ENCODE measurements around the gene EPM2A. TPM values are rescaled to one million over a fixed set of nuclear protein-coding genes. Genes with fewer than 3 reads are reported as not detected.

The EPM2A gene
- polyA plus RNA-seq, 1 donor (not counting 4 experiments of a cell fraction or from before 2014, with no cell fraction given) = 2.4 TPM

DNA sequence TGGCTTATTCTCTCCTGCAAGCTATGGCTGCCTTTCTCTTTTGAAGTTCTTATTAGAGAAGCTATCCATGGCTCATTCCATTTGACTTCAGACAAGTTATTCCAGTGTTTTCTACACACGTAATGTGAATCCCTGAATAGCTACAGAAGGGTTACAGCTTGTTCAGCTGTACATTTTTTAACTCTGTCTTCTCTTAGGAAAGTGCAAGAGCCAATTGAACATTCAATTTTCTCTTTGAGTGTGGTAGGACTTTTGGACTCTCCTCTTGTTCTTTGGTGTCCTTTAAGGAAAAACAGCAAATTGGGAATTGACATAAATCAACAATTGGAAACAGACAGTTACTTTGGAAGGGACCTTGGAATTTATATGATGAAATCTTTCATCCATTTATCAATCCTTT is 125.8 kb downstream of the EPM2A start:
- Histone ChIP-seq H4K20me1 (ENCODE audit: control insufficient read depth, extremely low read depth, insufficient read depth, low read length) (no peaks in the 10 kb centered on the region), H3K9me3 (ENCODE audit: control insufficient read depth, low read depth, low read length) (no peaks in the 10 kb centered on the region), H2AFZ (ENCODE audit: control insufficient read depth, low read length) (no peak overlapping the region), H3K9ac (ENCODE audit: control insufficient read depth, extremely low read depth, insufficient read depth, low read length) (no peak overlapping the region), H3K36me3 (ENCODE audit: control insufficient read depth in 2 of 2, extremely low read depth in 1 of 2, insufficient read depth in 2 of 2, low read length in 2 of 2) (no peaks in the 10 kb centered on the region), H3K27ac (ENCODE audit: control insufficient read depth, insufficient read depth, low read length) (no peak overlapping the region), H3K79me2 (ENCODE audit: control insufficient read depth, insufficient read depth, low read length) (no peaks in the 10 kb centered on the region), H3K4me2 (ENCODE audit: control insufficient read depth, extremely low read depth, insufficient read depth, low read depth, low read length) (no peak overlapping the region), H3K27me3 (ENCODE audit: control insufficient read depth, extremely low read depth, insufficient read depth, low read length) (no peaks in the 10 kb centered on the region), H3K4me3 (ENCODE audit: control insufficient read depth in 2 of 3, extremely low read depth in 1 of 3, insufficient read depth in 2 of 3, low read depth in 1 of 3, low read length in 3 of 3) (no peak overlapping the region), H3K9me1 (ENCODE audit: control insufficient read depth, extremely low read depth, insufficient read depth, low read length) (no peaks in the 10 kb centered on the region), H3K4me1 (ENCODE audit: control insufficient read depth, extremely low read depth, insufficient read depth, low read length) (no peaks in the 10 kb centered on the region)
- no peak for TF ChIP-seq EZH2 (IDR thresholded peaks at IDR 0.05; ENCODE audit: low read length)
- TF ChIP-seq, protein P1, sequence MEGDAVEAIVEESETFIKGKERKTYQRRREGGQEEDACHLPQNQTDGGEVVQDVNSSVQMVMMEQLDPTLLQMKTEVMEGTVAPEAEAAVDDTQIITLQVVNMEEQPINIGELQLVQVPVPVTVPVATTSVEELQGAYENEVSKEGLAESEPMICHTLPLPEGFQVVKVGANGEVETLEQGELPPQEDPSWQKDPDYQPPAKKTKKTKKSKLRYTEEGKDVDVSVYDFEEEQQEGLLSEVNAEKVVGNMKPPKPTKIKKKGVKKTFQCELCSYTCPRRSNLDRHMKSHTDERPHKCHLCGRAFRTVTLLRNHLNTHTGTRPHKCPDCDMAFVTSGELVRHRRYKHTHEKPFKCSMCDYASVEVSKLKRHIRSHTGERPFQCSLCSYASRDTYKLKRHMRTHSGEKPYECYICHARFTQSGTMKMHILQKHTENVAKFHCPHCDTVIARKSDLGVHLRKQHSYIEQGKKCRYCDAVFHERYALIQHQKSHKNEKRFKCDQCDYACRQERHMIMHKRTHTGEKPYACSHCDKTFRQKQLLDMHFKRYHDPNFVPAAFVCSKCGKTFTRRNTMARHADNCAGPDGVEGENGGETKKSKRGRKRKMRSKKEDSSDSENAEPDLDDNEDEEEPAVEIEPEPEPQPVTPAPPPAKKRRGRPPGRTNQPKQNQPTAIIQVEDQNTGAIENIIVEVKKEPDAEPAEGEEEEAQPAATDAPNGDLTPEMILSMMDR (optimal IDR thresholded peaks at IDR 0.05 in 1 of 3, IDR thresholded peaks at IDR 0.05 in 1 of 3, conservative IDR thresholded peaks at IDR 0.05 in 1 of 3; ENCODE audit: extremely low read depth in 1 of 3, insufficient read depth in 2 of 3, low read length in 3 of 3) = no peak
- DNase-seq (ENCODE audit: low read depth, low spot score) = no peak
- FAIRE-seq = no peak
- dilution Hi-C loops (cut with MboI; ENCODE audit: extremely low pct_ligation_motif_present, low sequenced_read_pairs) = no loop called here

DNA sequence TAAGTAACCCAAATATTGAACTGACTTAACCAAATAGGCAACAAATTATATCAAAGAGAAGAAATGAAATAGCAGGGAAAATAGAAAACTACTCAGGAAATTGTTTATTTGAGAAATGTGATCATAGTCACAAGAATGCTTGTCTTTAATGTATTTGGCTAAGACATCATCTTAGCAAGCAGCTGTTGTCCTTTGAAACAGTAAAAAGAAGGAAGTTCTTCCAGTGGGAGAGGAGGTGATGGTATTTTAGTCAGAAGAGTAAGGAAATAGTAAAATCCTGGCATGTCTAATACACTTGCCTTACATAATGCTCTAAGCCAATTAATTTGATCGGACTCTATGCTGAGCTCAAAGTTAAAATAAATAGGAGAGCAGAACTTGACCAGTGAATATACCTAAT is 126.5 kb downstream of the EPM2A start:
- no peak for TF ChIP-seq EZH2 (IDR thresholded peaks at IDR 0.05; ENCODE audit: low read length)
- no peaks in the 10 kb centered on the region for H3K79me2 ChIP-seq (ENCODE audit: control insufficient read depth, insufficient read depth, low read length)
- H3K36me3 ChIP-seq (ENCODE audit: control insufficient read depth in 2 of 2, extremely low read depth in 1 of 2, insufficient read depth in 2 of 2, low read length in 2 of 2) = no peaks in the 10 kb centered on the region
- dilution Hi-C loops (cut with MboI; ENCODE audit: extremely low pct_ligation_motif_present, low sequenced_read_pairs) = no loop called here
- no peaks in the 10 kb centered on the region for H3K9me3 ChIP-seq (ENCODE audit: control insufficient read depth, low read depth, low read length)
- H3K27ac ChIP-seq (ENCODE audit: control insufficient read depth, insufficient read depth, low read length) = no peak overlapping the region
- H3K4me1 ChIP-seq (ENCODE audit: control insufficient read depth, extremely low read depth, insufficient read depth, low read length) = no peaks in the 10 kb centered on the region
- H4K20me1 ChIP-seq (ENCODE audit: control insufficient read depth, extremely low read depth, insufficient read depth, low read length) = no peaks in the 10 kb centered on the region
- H3K4me3 ChIP-seq (ENCODE audit: control insufficient read depth in 2 of 3, extremely low read depth in 1 of 3, insufficient read depth in 2 of 3, low read depth in 1 of 3, low read length in 3 of 3) = no peak overlapping the region
- no peaks in the 10 kb centered on the region for H3K9me1 ChIP-seq (ENCODE audit: control insufficient read depth, extremely low read depth, insufficient read depth, low read length)
- no peak overlapping the region for H2AFZ ChIP-seq (ENCODE audit: control insufficient read depth, low read length)
- no peak for FAIRE-seq
- H3K27me3 ChIP-seq (ENCODE audit: control insufficient read depth, extremely low read depth, insufficient read depth, low read length) = no peaks in the 10 kb centered on the region
- no peak overlapping the region for H3K9ac ChIP-seq (ENCODE audit: control insufficient read depth, extremely low read depth, insufficient read depth, low read length)
- no peak for DNase-seq (ENCODE audit: low read depth, low spot score)
- H3K4me2 ChIP-seq (ENCODE audit: control insufficient read depth, extremely low read depth, insufficient read depth, low read depth, low read length) = no peak overlapping the region

DNA sequence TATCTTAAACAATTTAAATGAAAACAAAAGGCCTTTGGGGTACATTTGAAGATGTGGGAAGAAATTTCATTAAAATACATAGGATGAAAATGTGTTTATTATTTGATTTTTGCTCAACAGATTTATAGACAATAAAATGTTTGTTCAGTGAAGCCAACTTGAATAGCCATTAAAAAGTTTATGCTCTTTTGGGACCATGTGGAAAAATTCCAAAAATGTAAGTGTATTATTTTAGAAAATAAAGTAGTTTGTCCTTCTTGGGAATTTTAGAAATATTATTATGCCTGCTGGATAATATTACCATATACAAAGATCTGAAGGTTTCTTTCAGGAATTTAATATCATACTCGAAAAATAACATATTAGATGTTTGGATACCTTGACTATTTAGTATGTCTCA is 131.3 kb downstream of the EPM2A start:
- dilution Hi-C loops (cut with MboI; ENCODE audit: extremely low pct_ligation_motif_present, low sequenced_read_pairs) = no loop called here
- H3K79me2 ChIP-seq (ENCODE audit: control insufficient read depth, insufficient read depth, low read length) = no peaks in the 10 kb centered on the region
- no peaks in the 10 kb centered on the region for H3K9me1 ChIP-seq (ENCODE audit: control insufficient read depth, extremely low read depth, insufficient read depth, low read length)
- no peaks in the 10 kb centered on the region for H3K36me3 ChIP-seq (ENCODE audit: control insufficient read depth in 2 of 2, extremely low read depth in 1 of 2, insufficient read depth in 2 of 2, low read length in 2 of 2)
- H4K20me1 ChIP-seq (ENCODE audit: control insufficient read depth, extremely low read depth, insufficient read depth, low read length) = no peaks in the 10 kb centered on the region
- no peaks in the 10 kb centered on the region for H3K9me3 ChIP-seq (ENCODE audit: control insufficient read depth, low read depth, low read length)
- no peaks in the 10 kb centered on the region for H3K4me1 ChIP-seq (ENCODE audit: control insufficient read depth, extremely low read depth, insufficient read depth, low read length)
- DNase-seq (ENCODE audit: low read depth, low spot score) = no peak
- H3K4me2 ChIP-seq (ENCODE audit: control insufficient read depth, extremely low read depth, insufficient read depth, low read depth, low read length) = no peak overlapping the region
- H2AFZ ChIP-seq (ENCODE audit: control insufficient read depth, low read length) = no peak overlapping the region
- H3K27ac ChIP-seq (ENCODE audit: control insufficient read depth, insufficient read depth, low read length) = no peak overlapping the region
- TF ChIP-seq, protein P1 (optimal IDR thresholded peaks at IDR 0.05 in 1 of 3, IDR thresholded peaks at IDR 0.05 in 1 of 3, conservative IDR thresholded peaks at IDR 0.05 in 1 of 3; ENCODE audit: extremely low read depth in 1 of 3, insufficient read depth in 2 of 3, low read length in 3 of 3) = no peak
- no peak for TF ChIP-seq EZH2 (IDR thresholded peaks at IDR 0.05; ENCODE audit: low read length)
- H3K4me3 ChIP-seq (ENCODE audit: control insufficient read depth in 2 of 3, extremely low read depth in 1 of 3, insufficient read depth in 2 of 3, low read depth in 1 of 3, low read length in 3 of 3) = no peak overlapping the region
- H3K27me3 ChIP-seq (ENCODE audit: control insufficient read depth, extremely low read depth, insufficient read depth, low read length) = no peaks in the 10 kb centered on the region
- H3K9ac ChIP-seq (ENCODE audit: control insufficient read depth, extremely low read depth, insufficient read depth, low read length) = no peak overlapping the region
- no peak for FAIRE-seq

All from keratinocyte (primary cell).